K562 (cell line): ENCODE measurements around the gene CCSER1. TPM values are rescaled to one million over a fixed set of nuclear protein-coding genes. Genes with fewer than 3 reads are reported as not detected.

Experiments
- ATAC-seq: fragments of 200-7000 bp; cut with Tn5 transposase; 3 replicates; pipeline ENCODE4 v1.9.1; 2020; ENCODE audit warnings: moderate library complexity
- BruUV-seq: library from RNA; stranded (reverse); fragments of 400-500 nt; replicated peaks from 2 replicates; lab custom pipeline; 2021; lab: Mats Ljungman, UMichigan
- CTCF ChIA-PET: fragments of 300-600 bp; formaldehyde crosslinking; extraction: SDS; loops from one replicate; lab custom pipeline; 2021; ENCODE audit warnings: low intra/inter-chr PET ratio; lab: Yijun Ruan, JAX
- POLR2A ChIA-PET: fragments of 300-600, 350-650 bp; sonication (Branson Sonifier 250); formaldehyde crosslinking; extraction: SDS; loops from one replicate; lab custom pipeline; 2021; ENCODE audit warnings: antibody characterized with exemption, inconsistent platforms; lab: Yijun Ruan, JAX
- DNase-seq, 4 experiments: peaks; one replicate each; pipeline versions ENCODE4 v3.0.0 to v3.0.0-alpha.2; 2011 to 2018; ENCODE audit warnings: low spot score in 3 of 4, mixed read lengths in 3 of 4; ENCODE audit errors: extremely low read depth in 1 of 4
- FAIRE-seq: peaks from 2 replicates; lab custom pipeline; 2011; peaks lifted over from hg19 to GRCh38; lab: Jason Lieb, UNC
- H2AFZ ChIP-seq: 2 replicates; pipeline ENCODE4 v1.6.0; 2011; ENCODE audit warnings: low read depth, low read length, control low read depth, inconsistent platforms
- H3K27ac ChIP-seq: fragments of 200-600 bp; 3 replicates; pipeline ENCODE4 v1.8.0; 2011; ENCODE audit warnings: low read depth, mild to moderate bottlenecking, control low read depth, inconsistent platforms, low read length, moderate library complexity, mixed read lengths; ENCODE audit errors: extremely low read depth
- H3K27me3 ChIP-seq, 2 experiments: fragments of 300-600 bp in 1 of 2; 2 replicates in 1 of 2; 3 replicates in 1 of 2; pipeline versions ENCODE4 v1.6.0 to v1.8.0; 2011; ENCODE audit warnings: inconsistent platforms in 2 of 2, low read length in 2 of 2, mild to moderate bottlenecking in 1 of 2, mixed read lengths in 1 of 2, moderate library complexity in 1 of 2; ENCODE audit not compliant: control insufficient read depth in 2 of 2, insufficient read depth in 2 of 2
- H3K36me3 ChIP-seq: fragments of 300-600 bp; 3 replicates; pipeline ENCODE4 v1.8.0; 2011; ENCODE audit warnings: mild to moderate bottlenecking, low read length, inconsistent platforms; ENCODE audit not compliant: control insufficient read depth, insufficient read depth
- H3K4me1 ChIP-seq, 2 experiments: fragments of 200-600 bp in 1 of 2; replicated peaks in 1 of 2; 2 replicates in 1 of 2; 3 replicates in 1 of 2; pipeline versions ENCODE4 v1.5.1 to v1.8.0; 2011; ENCODE audit warnings: inconsistent platforms in 2 of 2, low read length in 2 of 2, mild to moderate bottlenecking in 1 of 2, mixed read lengths in 1 of 2, moderate library complexity in 1 of 2; ENCODE audit not compliant: control insufficient read depth in 2 of 2, insufficient read depth in 2 of 2
- H3K4me2 ChIP-seq: 2 replicates; pipeline ENCODE4 v1.6.1; 2011; ENCODE audit warnings: low read length, control low read depth, inconsistent platforms, mixed read lengths; ENCODE audit not compliant: insufficient read depth
- H3K4me3 ChIP-seq: fragments of 200-600 bp; sonication (generic), shearing (Covaris generic); 2 replicates; pipeline ENCODE4 v1.5.1; 2016; ENCODE audit warnings: control low read depth, inconsistent platforms
- H3K79me2 ChIP-seq: fragments of 200-600 bp; 3 replicates; pipeline ENCODE4 v1.8.0; 2011; ENCODE audit warnings: low read length, inconsistent platforms; ENCODE audit not compliant: control insufficient read depth, insufficient read depth
- H3K9ac ChIP-seq, 2 experiments: 2 replicates each; pipeline versions ENCODE4 v1.6.0 to v1.6.1; 2011; ENCODE audit warnings: low read depth in 2 of 2, low read length in 2 of 2, control low read depth in 1 of 2, inconsistent platforms in 1 of 2, mild to moderate bottlenecking in 1 of 2, mixed read lengths in 1 of 2; ENCODE audit not compliant: insufficient read depth in 1 of 2
- H3K9me1 ChIP-seq: one replicate; pipeline ENCODE4 v1.6.0; 2011; ENCODE audit warnings: inconsistent platforms, mild to moderate bottlenecking, low read length, moderate library complexity; ENCODE audit not compliant: control insufficient read depth, insufficient read depth
- H3K9me3 ChIP-seq: replicated peaks from 2 replicates; pipeline ENCODE4 v1.5.1; 2011; ENCODE audit warnings: low read depth, low read length, inconsistent platforms; ENCODE audit not compliant: control insufficient read depth, insufficient read depth
- H4K20me1 ChIP-seq: replicated peaks from 2 replicates; pipeline ENCODE4 v1.6.1; 2011; ENCODE audit warnings: low read length, inconsistent platforms, mixed read lengths; ENCODE audit not compliant: control insufficient read depth, insufficient read depth
- C11orf30 ChIP-seq: fragments of 450-650 bp; IDR thresholded peaks from 2 replicates; pipeline ENCODE4 v1.6.1; 2016; ENCODE audit warnings: low read depth, mild to moderate bottlenecking
- DACH1 ChIP-seq: fragments of 450-650 bp; IDR thresholded peaks from 2 replicates; pipeline ENCODE4 v1.6.1; 2018; ENCODE audit not compliant: partially characterized antibody
- FOSL1 ChIP-seq: fragments of 200-800 bp; sonication (Bioruptor generic); conservative IDR thresholded peaks from 2 replicates; pipeline ENCODE4 v1.6.1; 2016; ENCODE audit warnings: missing genetic modification characterization, missing compliant biosample characterization
- HEY1 ChIP-seq: fragments of 250-450 bp; sonication (Bioruptor Pico); IDR thresholded peaks from 2 replicates; pipeline ENCODE4 v1.5.0; 2020; ENCODE audit warnings: mild to moderate bottlenecking, moderate library complexity, borderline replicate concordance
- NFYB ChIP-seq: IDR thresholded peaks from 2 replicates; pipeline ENCODE4 v1.6.1; 2011; ENCODE audit warnings: mild to moderate bottlenecking, moderate library complexity; ENCODE audit not compliant: insufficient read length; ENCODE audit errors: extremely low read depth
- SAP30 ChIP-seq: fragments of 200-600 bp; sonication (generic); IDR thresholded peaks from 2 replicates; pipeline ENCODE4 v1.6.1; 2012; ENCODE audit warnings: borderline replicate concordance, low read depth, mild to moderate bottlenecking, moderate library complexity, low read length, control low read depth, inconsistent platforms; ENCODE audit not compliant: insufficient read depth, poor library complexity, severe bottlenecking
- ZNF212 ChIP-seq: fragments of 450-650 bp; formaldehyde crosslinking; IDR thresholded peaks from 2 replicates; pipeline ENCODE4 v1.4.0; 2020; ENCODE audit warnings: mild to moderate bottlenecking
- ZNF316 ChIP-seq: fragments of 450-650 bp; IDR thresholded peaks from 2 replicates; pipeline ENCODE4 v1.6.1; 2016
- WGBS: fragments of 100-300 bp; shearing (Covaris generic); methylation state at CpG from one replicate; pipeline ENCODE4 v1.1.6; 2016; ENCODE audit warnings: low coverage, mixed read lengths; ENCODE audit not compliant: insufficient coverage; ENCODE audit errors: missing lambda C conversion rate; 5-methylcytosine and 5-hydroxymethylcytosine counted together
- in situ Hi-C: fragments of 300-500 bp; cut with MboI; formaldehyde crosslinking; loops from 4 replicates; pipeline ENCODE4 v1.15.0; 2018; ENCODE audit warnings: inconsistent platforms, mixed read lengths
- intact Hi-C: fragments of 100-400 bp; cut with micrococcal nuclease; formaldehyde crosslinking; loops from 2 replicates; pipeline ENCODE4 v1.14.2; 2022
- polyA plus RNA-seq, 8 experiments: library from polyadenylated mRNA; depleted of rRNA in 4 of 8; stranded (reverse) in 5 of 8; unstranded in 3 of 8; fragments of >200 nt; fragmentation: Nextera tagmentation in 2 of 8; fragmentation: Illumina TruSeq in 1 of 8; extraction: Ambion mirVana in 2 of 8; extraction: Trizol in 1 of 8; gene quantifications; 2 replicates each; pipeline versions ENCODE4 v1.2.1 to v1.2.3, GENCODE V29; 2011 to 2014; ENCODE audit warnings: inconsistent platforms in 1 of 8, missing spikeins in 1 of 8
- total RNA-seq, 7 experiments: library from RNA; depleted of rRNA in 6 of 7; stranded (reverse); fragments of >200 nt in 6 of 7; fragmentation: Illumina TruSeq in 2 of 7; extraction: Trizol in 2 of 7; gene quantifications; 2 replicates each; pipeline versions ENCODE4 v1.2.1 to v1.2.3, GENCODE V29; 2011 to 2021; ENCODE audit warnings: low replicate concordance in 1 of 7
- TF ChIP-seq, protein P1 (sequence below): sonication (generic); formaldehyde crosslinking; IDR thresholded peaks from 2 replicates; pipeline ENCODE4 v1.8.0; 2022; ENCODE audit warnings: mild to moderate bottlenecking, missing genetic modification reagents
- TF ChIP-seq, protein P2 (sequence below): fragments of 450-650 bp; formaldehyde crosslinking; IDR thresholded peaks from 2 replicates; pipeline ENCODE4 v1.4.0; 2022; ENCODE audit warnings: missing genetic modification characterization

Gene CCSER1
- total and polyA plus RNA-seq, 9 of the 15 experiments (the other 6 are each of a cell fraction or from before 2014, with no cell fraction given): not detected

DNA sequence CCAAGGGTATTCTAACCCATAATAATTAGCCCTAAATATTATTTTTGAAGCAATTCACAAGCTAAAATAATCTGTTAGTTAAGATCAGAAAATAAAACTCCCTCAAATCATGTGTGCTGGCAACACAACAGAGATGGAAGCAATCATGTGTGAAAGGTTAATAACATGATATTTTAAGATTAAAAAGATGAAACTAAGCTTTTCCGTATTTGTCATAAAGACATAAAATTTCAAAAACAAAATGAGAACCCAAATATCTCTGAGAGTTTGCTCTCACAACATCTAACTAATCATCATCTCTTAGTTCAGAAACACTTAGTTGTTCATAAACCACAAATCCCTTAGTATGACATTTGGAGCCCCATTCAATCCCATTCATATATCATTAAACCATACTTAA, 749.1 kb downstream of the CCSER1 start:
- Histone ChIP-seq H3K4me2 (no peak overlapping the region), H3K36me3 (no peaks in the 10 kb centered on the region), H3K4me1 (no peaks in the 10 kb centered on the region), H2AFZ (no peak overlapping the region), H3K27ac (no peak overlapping the region), H3K9me3 (no peaks in the 10 kb centered on the region; the same call in 1 of the 2 replicates), H3K79me2 (no peaks in the 10 kb centered on the region), H3K9me1 (no peaks in the 10 kb centered on the region), H3K4me3 (no peak overlapping the region), H4K20me1 (no peaks in the 10 kb centered on the region), H3K27me3 (no peaks in the 10 kb centered on the region), H3K9ac (no peak overlapping the region)
- WGBS: 0% methylated on average over 1 of the region's 1 CpG
- no peak for FAIRE-seq
- TF ChIP-seq, protein P1, sequence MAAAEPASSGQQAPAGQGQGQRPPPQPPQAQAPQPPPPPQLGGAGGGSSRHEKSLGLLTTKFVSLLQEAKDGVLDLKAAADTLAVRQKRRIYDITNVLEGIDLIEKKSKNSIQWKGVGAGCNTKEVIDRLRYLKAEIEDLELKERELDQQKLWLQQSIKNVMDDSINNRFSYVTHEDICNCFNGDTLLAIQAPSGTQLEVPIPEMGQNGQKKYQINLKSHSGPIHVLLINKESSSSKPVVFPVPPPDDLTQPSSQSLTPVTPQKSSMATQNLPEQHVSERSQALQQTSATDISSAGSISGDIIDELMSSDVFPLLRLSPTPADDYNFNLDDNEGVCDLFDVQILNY (CRISPR knock-in tag): no peak
- TF ChIP-seq ZNF316 (no peak), FOSL1 (tag) (no peak), NFYB (no peak), SAP30 (no peak), ZNF212 (no peak), C11orf30 (no peak), DACH1 (no peak), HEY1 (CRISPR knock-in tag) (no peak)
- TF ChIP-seq, protein P2, sequence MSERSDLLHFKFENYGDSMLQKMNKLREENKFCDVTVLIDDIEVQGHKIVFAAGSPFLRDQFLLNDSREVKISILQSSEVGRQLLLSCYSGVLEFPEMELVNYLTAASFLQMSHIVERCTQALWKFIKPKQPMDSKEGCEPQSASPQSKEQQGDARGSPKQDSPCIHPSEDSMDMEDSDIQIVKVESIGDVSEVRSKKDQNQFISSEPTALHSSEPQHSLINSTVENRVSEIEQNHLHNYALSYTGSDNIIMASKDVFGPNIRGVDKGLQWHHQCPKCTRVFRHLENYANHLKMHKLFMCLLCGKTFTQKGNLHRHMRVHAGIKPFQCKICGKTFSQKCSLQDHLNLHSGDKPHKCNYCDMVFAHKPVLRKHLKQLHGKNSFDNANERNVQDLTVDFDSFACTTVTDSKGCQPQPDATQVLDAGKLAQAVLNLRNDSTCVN: no peak
- in situ Hi-C loops: no loop called here
- no TSS peak for BruUV-seq
- POLR2A ChIA-PET: no interaction called here
- CTCF ChIA-PET: no interaction called here
- intact Hi-C loops: no loop called here
- DNase-seq: no peak
- ATAC-seq: no peak
